Upper lobe of left lung (tissue), 4 donors: ENCODE measurements around the gene PTBP1.

Experiments
- EP300 ChIP-seq, 4 donors: sonication (generic); formaldehyde crosslinking; IDR thresholded peaks; one replicate each; pipeline ENCODE4 v1.5.1; 2017; ENCODE audit warnings: antibody characterized with exemption in 4 of 4, control low read depth in 2 of 4
- POLR2A ChIP-seq, 4 donors: fragments of 450-650 bp; IDR thresholded peaks; one replicate each; pipeline ENCODE4 v1.5.1; 2016 to 2017; ENCODE audit warnings: antibody characterized with exemption in 4 of 4, mild to moderate bottlenecking in 2 of 4
- POLR2AphosphoS5 ChIP-seq, 2 donors: sonication (generic); formaldehyde crosslinking; IDR thresholded peaks; one replicate each; pipeline ENCODE4 v1.5.1; 2017; ENCODE audit warnings: antibody characterized with exemption in 2 of 2
- TF ChIP-seq, protein P1 (sequence below), 6 experiments: fragments of 450-650 bp in 4 of 6; fragments of 200-600 bp in 2 of 6; sonication (generic) in 2 of 6; IDR thresholded peaks; one replicate each; pipeline ENCODE4 v1.5.1; 2016 to 2019; ENCODE audit warnings: antibody characterized with exemption in 6 of 6

DNA sequence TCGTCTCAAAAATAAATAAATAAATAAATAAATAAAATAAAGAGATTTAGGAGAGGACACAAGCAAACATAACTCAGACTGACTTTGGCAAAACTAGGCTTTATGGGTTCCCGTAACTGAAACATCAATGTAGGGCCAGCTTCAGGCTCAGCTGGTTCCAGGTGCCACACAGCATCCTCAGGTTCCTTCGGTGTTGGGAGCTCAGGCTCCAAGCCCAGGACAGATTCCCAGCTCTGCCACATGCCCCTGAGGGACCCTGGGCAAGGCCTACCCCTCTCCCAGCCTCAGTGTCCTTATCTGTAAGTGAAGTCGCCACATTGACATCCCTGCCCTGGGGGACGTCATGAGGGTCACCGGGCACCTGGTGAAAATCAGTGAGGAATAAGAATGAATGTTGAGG, 27.6 kb upstream of the PTBP1 start:
- TF ChIP-seq, protein P1, sequence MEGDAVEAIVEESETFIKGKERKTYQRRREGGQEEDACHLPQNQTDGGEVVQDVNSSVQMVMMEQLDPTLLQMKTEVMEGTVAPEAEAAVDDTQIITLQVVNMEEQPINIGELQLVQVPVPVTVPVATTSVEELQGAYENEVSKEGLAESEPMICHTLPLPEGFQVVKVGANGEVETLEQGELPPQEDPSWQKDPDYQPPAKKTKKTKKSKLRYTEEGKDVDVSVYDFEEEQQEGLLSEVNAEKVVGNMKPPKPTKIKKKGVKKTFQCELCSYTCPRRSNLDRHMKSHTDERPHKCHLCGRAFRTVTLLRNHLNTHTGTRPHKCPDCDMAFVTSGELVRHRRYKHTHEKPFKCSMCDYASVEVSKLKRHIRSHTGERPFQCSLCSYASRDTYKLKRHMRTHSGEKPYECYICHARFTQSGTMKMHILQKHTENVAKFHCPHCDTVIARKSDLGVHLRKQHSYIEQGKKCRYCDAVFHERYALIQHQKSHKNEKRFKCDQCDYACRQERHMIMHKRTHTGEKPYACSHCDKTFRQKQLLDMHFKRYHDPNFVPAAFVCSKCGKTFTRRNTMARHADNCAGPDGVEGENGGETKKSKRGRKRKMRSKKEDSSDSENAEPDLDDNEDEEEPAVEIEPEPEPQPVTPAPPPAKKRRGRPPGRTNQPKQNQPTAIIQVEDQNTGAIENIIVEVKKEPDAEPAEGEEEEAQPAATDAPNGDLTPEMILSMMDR (IDR thresholded peaks at IDR 0.05) = no peak
- TF ChIP-seq POLR2A (IDR thresholded peaks at IDR 0.05) (no peak), EP300 (IDR thresholded peaks at IDR 0.05) (no peak), POLR2AphosphoS5 (IDR thresholded peaks at IDR 0.05) (no peak)
